Cardiac muscle cell (in vitro differentiated cells and primary cell): ENCODE results near the gene SLC24A5. TPM values are rescaled to one million over a fixed set of nuclear protein-coding genes. Genes with fewer than 3 reads are reported as not detected.
A peak's percentile ranks its signal among the peaks of the same experiment; 100 is the strongest.

Experiments
- DNase-seq, 2 donors: peaks; one replicate each; pipeline versions ENCODE4 v3.0.0 to v3.0.0-alpha.2; 2010 to 2017; ENCODE audit warnings: low read depth in 1 of 2, low spot score in 1 of 2
- H3K27ac ChIP-seq: fragments of 200-600 bp; sonication (generic); 2 replicates; pipeline ENCODE4 v1.5.1; 2016
- H3K27me3 ChIP-seq: fragments of 200-600 bp; sonication (generic); 2 replicates; pipeline ENCODE4 v1.6.0; 2016; ENCODE audit warnings: control low read depth
- H3K36me3 ChIP-seq: fragments of 200-600 bp; sonication (generic); 2 replicates; pipeline ENCODE4 v1.5.1; 2016; ENCODE audit warnings: control low read depth
- H3K4me1 ChIP-seq: fragments of 200-600 bp; sonication (generic); 2 replicates; pipeline ENCODE4 v1.8.1; 2017; ENCODE audit warnings: low read depth, mild to moderate bottlenecking, mixed run types
- H3K4me3 ChIP-seq: fragments of 200-600 bp; sonication (generic); 2 replicates; pipeline ENCODE4 v1.5.1; 2016; ENCODE audit warnings: mild to moderate bottlenecking
- H3K9me3 ChIP-seq: fragments of 200-600 bp; sonication (generic); 2 replicates; pipeline ENCODE4 v1.5.1; 2017; ENCODE audit warnings: low read depth, mild to moderate bottlenecking, control low read depth
- polyA plus RNA-seq: library from polyadenylated mRNA; unstranded; fragments of >200 nt; fragmentation: Nextera tagmentation; extraction: Ambion mirVana; gene quantifications from 2 replicates; pipeline ENCODE4 v1.2.1, GENCODE V29; 2016
- total RNA-seq: library from RNA; depleted of rRNA; stranded (reverse); fragments of >200 nt; gene quantifications from 2 replicates; pipeline ENCODE4 v1.2.3, GENCODE V29; 2016
- TF ChIP-seq, protein P1 (sequence below): IDR thresholded peaks from 2 replicates; pipeline ENCODE4 v1.5.1; 2012; ENCODE audit warnings: low read depth, mild to moderate bottlenecking, low read length

The SLC24A5 gene
- total and polyA plus RNA-seq, 2 experiments from 2014 or later: not detected

DNA sequence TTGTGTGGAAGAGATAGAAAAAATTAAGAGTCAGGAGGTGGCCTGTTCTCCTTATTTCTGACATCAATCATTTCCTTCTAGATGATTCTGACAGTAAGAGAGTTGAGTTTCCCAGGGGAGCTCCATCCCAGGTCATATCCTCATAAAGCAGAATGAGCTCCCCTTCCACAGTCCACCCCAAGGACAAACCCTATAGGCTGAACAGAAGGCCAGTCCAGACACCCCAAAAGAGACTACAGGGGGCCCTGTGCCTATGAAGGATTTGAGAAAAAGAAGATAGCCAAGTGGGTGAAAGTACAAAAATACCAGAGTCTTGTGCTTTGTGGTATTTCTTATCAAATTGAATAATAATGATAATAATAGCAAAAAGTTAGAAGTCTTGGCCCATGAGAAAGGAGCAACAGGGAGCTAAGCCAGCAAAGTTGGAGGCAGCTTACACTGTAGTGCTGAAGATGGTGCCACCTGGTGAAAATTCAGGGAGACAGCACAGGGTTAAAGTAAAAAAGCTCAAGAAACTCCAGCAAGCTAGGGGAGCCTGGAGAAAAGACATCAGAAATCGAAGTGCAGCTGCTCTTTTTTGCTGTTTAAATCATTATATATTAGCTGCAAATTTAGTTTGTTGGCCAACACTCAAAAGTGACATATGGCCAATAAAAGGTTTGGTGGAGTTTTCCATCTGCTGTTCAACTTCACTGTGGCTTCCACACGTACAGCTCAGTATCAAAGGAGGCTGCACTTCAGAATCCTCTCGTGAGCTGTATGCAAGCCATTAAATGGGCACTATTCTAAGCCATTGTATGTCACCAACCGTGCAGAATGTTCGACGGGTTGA, 35.8 kb upstream of the SLC24A5 start:
- Histone ChIP-seq H3K36me3 (no peaks in the 10 kb centered on the region), H3K4me3 (no peak overlapping the region), H3K4me1 (no peaks in the 10 kb centered on the region), H3K27ac (no peak overlapping the region), H3K9me3 (no peaks in the 10 kb centered on the region), H3K27me3 (no peaks in the 10 kb centered on the region)
- DNase-seq: peak; percentile 46 to 71
- TF ChIP-seq, protein P1, sequence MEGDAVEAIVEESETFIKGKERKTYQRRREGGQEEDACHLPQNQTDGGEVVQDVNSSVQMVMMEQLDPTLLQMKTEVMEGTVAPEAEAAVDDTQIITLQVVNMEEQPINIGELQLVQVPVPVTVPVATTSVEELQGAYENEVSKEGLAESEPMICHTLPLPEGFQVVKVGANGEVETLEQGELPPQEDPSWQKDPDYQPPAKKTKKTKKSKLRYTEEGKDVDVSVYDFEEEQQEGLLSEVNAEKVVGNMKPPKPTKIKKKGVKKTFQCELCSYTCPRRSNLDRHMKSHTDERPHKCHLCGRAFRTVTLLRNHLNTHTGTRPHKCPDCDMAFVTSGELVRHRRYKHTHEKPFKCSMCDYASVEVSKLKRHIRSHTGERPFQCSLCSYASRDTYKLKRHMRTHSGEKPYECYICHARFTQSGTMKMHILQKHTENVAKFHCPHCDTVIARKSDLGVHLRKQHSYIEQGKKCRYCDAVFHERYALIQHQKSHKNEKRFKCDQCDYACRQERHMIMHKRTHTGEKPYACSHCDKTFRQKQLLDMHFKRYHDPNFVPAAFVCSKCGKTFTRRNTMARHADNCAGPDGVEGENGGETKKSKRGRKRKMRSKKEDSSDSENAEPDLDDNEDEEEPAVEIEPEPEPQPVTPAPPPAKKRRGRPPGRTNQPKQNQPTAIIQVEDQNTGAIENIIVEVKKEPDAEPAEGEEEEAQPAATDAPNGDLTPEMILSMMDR: peak; percentile 55

DNA sequence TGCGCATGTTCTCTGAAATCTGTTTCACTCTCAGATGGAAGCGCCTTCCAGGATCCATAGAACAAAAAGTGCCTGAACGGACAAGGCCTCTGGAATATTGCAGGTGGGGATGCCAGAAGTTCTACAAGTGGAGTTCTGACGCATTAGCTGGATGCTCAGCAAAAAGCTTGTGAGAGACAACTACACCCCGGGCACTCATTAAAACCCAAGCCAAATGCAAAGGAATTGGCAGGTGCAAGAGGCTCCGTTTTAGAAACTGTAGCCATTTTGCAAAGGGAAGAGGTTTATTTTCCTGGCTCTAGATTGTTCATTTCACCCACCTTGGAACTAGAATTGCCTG, 35.2 kb upstream of the SLC24A5 start:
- no peak overlapping the region for H3K4me3 ChIP-seq
- DNase-seq: no peak
- no peaks in the 10 kb centered on the region for H3K27me3 ChIP-seq
- H3K27ac ChIP-seq: no peak overlapping the region
- H3K4me1 ChIP-seq: no peaks in the 10 kb centered on the region
- no peaks in the 10 kb centered on the region for H3K9me3 ChIP-seq
- H3K36me3 ChIP-seq: no peaks in the 10 kb centered on the region
- TF ChIP-seq, protein P1: no peak

DNA sequence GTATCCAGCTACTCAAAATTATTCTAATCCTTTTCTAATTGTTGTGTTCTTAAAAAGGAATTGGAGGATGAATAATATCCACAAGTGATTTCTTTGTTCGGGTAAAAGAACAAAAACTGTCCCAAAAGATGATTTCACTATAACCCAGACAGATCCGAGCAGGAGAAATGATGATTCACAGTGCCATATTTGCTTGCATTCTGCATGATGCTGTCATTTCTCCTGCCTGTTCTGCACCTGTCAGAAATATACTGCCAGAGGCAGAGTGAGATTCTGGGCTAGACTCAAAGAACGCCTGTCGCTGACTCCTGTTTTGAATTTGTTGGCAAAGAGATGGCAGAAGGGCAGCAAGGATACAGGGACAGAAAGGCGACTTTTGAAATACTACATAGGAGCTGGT, 34.7 kb upstream of the SLC24A5 start:
- TF ChIP-seq, protein P1: no peak
- Histone ChIP-seq H3K4me3 (no peak overlapping the region), H3K27me3 (no peaks in the 10 kb centered on the region), H3K27ac (no peak overlapping the region), H3K36me3 (no peaks in the 10 kb centered on the region), H3K4me1 (no peaks in the 10 kb centered on the region), H3K9me3 (no peaks in the 10 kb centered on the region)
- no peak for DNase-seq

DNA sequence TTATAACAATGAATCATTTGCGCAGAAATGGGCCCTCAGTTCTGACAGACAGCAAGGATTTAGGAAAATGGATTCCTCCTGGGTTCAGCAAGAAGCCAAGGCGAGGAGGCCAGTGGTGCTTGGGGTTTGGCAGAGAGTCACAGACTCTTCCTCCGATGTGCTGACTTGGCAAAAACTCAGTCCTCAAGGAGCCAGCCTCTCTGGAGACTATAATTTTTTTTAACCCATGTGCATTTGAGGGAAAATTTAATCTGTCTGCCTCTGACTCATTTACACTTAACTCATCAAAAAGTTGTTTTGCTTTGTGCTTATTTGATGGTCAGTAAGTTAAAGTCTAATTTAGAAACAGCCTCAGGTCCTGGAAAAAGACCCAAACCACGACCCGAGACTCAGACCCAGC, 34.2 kb upstream of the SLC24A5 start:
- no peaks in the 10 kb centered on the region for H3K27me3 ChIP-seq
- DNase-seq: peak in 1 of 2 donors; percentile 78
- TF ChIP-seq, protein P1: no peak
- no peak overlapping the region for H3K4me3 ChIP-seq
- no peaks in the 10 kb centered on the region for H3K9me3 ChIP-seq
- no peaks in the 10 kb centered on the region for H3K36me3 ChIP-seq
- no peaks in the 10 kb centered on the region for H3K4me1 ChIP-seq
- no peak overlapping the region for H3K27ac ChIP-seq

DNA sequence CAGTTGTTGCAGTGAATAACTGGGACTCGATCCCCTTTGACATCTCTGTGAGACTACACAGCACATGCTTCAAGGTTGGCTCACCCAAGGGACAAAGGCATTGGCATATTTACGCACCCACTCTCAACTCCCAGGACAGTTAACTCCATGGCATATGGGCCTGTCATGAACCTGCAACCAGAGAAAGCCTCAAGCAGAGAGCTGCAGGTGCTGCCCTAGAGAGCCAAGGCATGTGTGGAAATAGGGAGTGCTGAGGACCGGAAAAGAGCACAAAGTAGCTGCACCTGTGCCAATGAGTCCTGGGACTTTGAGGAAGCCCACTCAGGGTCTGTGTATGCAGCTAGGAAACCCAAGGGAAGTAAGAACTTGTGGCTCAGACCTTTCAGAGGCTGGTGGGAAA, 32.9 kb upstream of the SLC24A5 start:
- H3K27me3 ChIP-seq: no peaks in the 10 kb centered on the region
- H3K4me1 ChIP-seq: no peaks in the 10 kb centered on the region
- H3K4me3 ChIP-seq: no peak overlapping the region
- H3K9me3 ChIP-seq: no peaks in the 10 kb centered on the region
- H3K36me3 ChIP-seq: no peaks in the 10 kb centered on the region
- H3K27ac ChIP-seq: no peak overlapping the region
- TF ChIP-seq, protein P1: no peak
- no peak for DNase-seq
